ENCODE results near the gene NHLH2.

NHLH2 gene

DNA sequence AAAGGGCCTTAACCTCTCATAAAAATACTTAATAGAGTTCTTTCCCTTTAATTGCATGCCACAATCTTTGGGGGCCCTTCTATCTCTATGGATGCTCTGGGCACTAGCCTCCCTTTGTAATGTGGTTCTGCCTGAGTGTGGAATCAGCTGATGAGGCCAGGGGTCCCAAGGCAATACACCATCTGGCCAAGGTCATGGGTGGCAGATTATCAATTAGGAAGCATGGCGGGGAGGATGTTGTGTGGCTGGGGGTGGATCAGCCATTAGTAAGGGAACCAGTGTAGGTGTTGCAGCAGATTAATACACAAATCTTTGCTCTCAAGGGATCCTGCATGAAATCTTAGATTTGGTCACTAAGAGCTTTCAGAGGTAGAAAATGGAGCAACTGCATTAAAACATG lies 35.3 kb downstream of the NHLH2 start:
- no peak for TF ChIP-seq POLR2A (IDR thresholded peaks at IDR 0.05; ENCODE audit: low read depth, low read length)
- DNase-seq (ENCODE audit: insufficient read length, low spot score) (no peak), FAIRE-seq (no peak)

DNA sequence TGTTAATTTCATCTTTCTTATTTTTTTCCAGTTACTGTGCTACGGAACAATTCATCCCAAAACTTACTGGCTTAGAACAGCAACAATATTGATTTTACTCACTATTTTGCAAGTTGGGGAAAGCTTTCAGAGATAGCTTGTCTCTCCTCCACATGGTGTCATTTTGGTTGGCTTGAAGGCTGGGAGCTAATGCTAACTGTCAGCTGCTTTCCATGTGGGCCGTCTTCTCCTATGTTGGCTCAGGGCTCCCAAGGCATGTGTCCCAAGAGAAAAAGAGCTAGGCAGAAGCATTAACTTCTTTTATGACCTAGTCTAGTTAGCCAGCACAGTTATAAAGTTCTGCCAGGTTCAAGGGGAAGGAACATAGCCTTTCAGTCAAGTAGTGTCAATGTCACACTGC lies 38.5 kb downstream of the NHLH2 start:
- TF ChIP-seq POLR2A (IDR thresholded peaks at IDR 0.05; ENCODE audit: low read depth, low read length), result no peak
- no peak for FAIRE-seq
- no peak for DNase-seq (ENCODE audit: insufficient read length, low spot score)

DNA sequence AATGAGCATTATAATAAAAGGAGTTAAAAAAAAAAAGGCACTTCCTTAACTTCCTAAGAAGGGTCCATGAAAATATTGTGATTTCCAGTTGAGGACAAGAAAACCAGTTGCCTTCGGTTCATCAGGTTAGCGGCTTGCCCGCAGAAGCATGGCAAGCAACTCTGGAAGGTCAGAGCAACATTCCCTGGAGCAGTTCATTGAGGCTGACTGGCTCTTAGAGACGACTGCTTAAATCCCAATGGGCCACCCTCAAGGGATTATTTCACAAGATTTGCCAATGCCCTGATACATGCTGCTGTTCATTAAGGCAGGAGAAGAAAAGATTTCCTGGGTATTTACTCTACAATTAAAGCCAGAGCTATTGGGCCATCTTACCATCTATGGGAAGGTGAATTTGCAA lies 43.4 kb downstream of the NHLH2 start:
- no peak for DNase-seq (ENCODE audit: insufficient read length, low spot score)
- no peak for TF ChIP-seq POLR2A (IDR thresholded peaks at IDR 0.05; ENCODE audit: low read depth, low read length)
- no peak for FAIRE-seq

DNA sequence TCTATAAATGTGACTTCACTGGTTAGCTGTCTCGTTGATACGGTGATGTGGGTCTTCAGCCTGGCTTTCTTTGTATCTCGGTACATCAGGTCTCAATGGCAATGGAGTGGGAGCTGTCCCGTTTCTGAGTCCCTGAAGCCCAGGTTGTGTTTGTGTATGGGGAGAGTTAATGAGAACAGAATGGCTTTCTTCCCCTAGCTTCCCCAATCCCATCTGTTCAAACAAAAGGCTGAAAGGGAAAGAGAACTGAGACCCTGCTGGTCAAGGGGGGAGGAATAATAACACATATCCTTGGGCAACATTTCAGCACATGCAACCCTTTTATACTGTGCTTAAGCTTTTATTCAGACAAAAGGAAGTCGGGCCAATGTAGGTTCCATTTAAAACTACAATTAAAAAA lies 44.0 kb downstream of the NHLH2 start:
- TF ChIP-seq POLR2A (IDR thresholded peaks at IDR 0.05; ENCODE audit: low read depth, low read length), result no peak
- FAIRE-seq (no peak), DNase-seq (ENCODE audit: insufficient read length, low spot score) (no peak)

DNA sequence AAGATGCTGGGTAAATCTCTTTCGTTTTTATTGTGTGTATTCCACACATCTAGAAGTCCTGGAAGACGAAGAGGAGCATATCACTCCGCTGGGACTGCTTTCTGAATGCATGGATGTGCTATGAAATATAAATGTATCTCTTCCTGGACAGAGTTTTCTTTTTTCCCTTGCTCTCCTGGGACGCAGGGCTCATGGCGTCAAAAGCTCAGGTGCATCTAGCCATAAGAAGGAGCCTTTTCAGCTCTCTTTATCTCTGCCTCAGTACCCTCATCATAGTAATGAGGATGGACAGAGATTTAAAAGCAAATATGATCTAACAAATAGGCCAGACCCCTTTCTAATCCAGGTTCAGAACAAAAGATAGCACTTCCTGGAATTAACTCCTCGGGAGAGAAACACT lies 44.9 kb downstream of the NHLH2 start:
- DNase-seq (ENCODE audit: insufficient read length, low spot score), result no peak
- FAIRE-seq, result no peak
- TF ChIP-seq POLR2A (IDR thresholded peaks at IDR 0.05; ENCODE audit: low read depth, low read length), result no peak

DNA sequence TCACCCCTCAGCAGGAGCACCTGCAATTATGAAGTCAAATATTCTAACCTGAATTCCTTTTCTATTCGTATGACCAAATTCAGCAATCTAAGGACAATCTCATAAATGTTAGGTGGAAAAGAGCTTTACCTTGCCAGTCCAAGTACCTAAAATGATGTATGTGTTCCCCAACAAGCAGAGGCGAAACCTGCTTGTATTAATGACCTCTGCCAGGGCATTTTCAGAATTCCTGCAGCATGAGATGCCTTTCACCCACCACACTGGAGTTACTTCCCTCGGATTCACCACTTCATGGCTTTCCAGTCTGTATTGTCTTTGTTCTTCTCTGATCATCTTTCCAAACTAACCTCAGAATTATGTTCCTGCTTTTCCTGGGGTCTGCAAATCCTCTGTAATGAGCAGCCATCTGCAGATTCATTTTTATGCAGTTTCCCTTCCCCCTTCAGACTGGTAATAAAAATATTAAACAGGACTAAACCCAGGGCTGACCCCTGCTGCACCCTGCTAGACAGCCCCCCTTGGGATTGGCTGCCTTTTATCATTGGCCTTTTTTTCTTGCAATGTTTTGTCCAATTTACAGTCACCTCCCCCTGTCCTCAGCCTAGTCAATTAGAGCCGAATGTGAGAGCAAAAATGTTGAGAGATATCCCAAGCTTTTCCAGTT lies 45.8 kb downstream of the NHLH2 start:
- no peak for TF ChIP-seq POLR2A (IDR thresholded peaks at IDR 0.05; ENCODE audit: low read depth, low read length)
- no peak for DNase-seq (ENCODE audit: insufficient read length, low spot score)
- no peak for FAIRE-seq

DNA sequence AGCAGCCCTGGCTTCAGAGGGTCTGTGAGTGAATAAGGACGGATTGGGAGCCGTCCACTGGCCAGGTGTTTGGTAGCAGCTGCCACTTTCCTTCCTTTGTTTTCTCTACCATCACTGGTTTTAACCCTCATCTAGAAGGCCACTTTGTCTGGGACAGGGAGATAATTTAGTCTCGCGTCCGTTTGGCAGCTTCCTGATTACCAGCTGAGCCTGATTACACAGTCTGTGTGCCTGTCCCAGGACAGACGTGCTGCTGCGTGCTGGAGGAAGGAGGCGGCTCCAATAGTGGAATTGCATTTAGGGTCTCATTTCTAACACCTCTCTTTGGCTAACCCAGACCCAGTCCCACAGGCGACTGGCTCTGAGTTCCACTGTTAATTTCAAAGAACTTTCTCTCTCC lies 47.8 kb downstream of the NHLH2 start:
- no peak for TF ChIP-seq POLR2A (IDR thresholded peaks at IDR 0.05; ENCODE audit: low read depth, low read length)
- FAIRE-seq (no peak), DNase-seq (ENCODE audit: insufficient read length, low spot score) (no peak)

DNA sequence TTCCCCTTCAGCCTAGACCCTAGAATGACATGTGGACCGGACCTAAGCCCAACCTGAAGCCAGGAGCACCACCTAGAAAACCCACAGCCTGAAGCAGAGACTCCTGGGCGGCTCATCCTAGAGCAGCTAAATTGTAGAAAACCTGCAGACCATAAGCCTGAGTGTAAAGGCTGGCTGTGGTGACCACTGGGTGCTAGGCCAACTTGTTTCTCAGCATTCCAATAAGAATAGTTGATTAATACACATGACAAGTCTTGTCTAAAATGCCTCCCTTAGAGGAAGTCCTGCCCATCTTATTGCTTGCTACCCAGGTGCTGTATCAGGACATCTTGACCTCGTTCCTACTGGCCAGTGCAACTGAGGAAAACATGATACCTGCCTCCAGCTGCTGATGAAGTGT lies 49.1 kb downstream of the NHLH2 start:
- DNase-seq (ENCODE audit: insufficient read length, low spot score) (no peak), FAIRE-seq (no peak)
- no peak for TF ChIP-seq POLR2A (IDR thresholded peaks at IDR 0.05; ENCODE audit: low read depth, low read length)

DNA sequence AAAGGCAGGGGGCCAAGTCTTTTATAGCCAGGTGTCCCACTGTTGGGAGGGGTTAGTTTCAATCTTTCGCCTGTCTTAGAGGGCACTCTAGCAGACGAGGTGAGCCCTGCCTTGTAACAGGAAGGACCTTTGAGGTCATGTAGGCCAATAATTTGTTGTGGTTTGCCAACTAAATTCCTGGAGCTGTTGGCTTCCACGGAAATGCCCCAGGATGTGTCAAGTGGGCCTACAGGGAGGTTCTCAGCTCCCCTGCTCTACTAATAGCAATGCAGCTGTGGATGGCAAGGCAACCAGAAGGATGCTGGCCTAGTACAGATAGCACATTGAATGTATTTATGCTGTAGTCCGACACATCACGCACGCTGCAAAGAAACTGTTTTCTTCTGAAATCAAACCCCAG lies 50.1 kb downstream of the NHLH2 start:
- no peak for TF ChIP-seq POLR2A (IDR thresholded peaks at IDR 0.05; ENCODE audit: low read depth, low read length)
- FAIRE-seq, result no peak
- no peak for DNase-seq (ENCODE audit: insufficient read length, low spot score)

DNA sequence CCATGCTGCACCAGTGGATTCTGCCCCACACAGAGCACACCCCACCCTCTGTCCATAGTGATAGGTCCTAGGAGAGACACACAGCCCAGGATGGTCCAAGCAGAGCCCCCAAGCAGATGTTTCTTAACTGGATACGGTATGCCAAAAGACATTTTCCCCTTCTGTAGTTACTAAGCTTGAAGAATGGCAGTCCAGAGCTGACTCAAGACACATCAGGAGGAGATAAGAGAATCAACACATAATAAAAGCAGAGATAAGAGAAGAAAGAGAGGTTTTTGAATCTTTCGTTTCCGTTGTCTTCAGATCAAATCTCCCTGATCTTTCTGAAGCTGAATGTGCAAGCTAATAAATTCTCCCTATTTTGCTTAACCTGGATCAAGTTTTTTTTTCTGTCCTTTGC lies 50.6 kb downstream of the NHLH2 start:
- TF ChIP-seq POLR2A (IDR thresholded peaks at IDR 0.05; ENCODE audit: low read depth, low read length), result no peak
- no peak for FAIRE-seq

More for the DNA sequence above, 50.6 kb downstream of the NHLH2 start:
- no peak for DNase-seq (ENCODE audit: insufficient read length, low spot score)

All from H54 (cell line).